Omental fat pad (tissue), 4 donors: ENCODE results near the gene BCAR3. TPM values are rescaled to one million over a fixed set of nuclear protein-coding genes. Genes with fewer than 3 reads are reported as not detected.
"Not testable (repeated sequence)": the region's sequence is repeated elsewhere in the genome, so short reads cannot be mapped to it uniquely, and the experiment has no call there.

Source experiments
- ATAC-seq: fragments of 150-250 bp; one replicate; pipeline ENCODE4 v1.9.1; 2016; ENCODE audit warnings: mild to moderate bottlenecking, moderate library complexity; ENCODE audit not compliant: low FRiP score
- DNase-seq: peaks from one replicate; pipeline ENCODE4 v3.0.0-alpha.2; 2019; ENCODE audit warnings: low spot score
- total RNA-seq, 4 donors: library from RNA; depleted of rRNA; stranded (reverse); fragments of >200 nt; gene quantifications; one replicate each; pipeline ENCODE4 v1.1.0, GENCODE V29; 2016
- TF ChIP-seq, protein P1 (sequence below), 3 donors: fragments of 450-650 bp; IDR thresholded peaks; one replicate each; pipeline ENCODE4 v1.5.1; 2016 to 2017; ENCODE audit warnings: antibody characterized with exemption in 3 of 3, mild to moderate bottlenecking in 3 of 3, moderate library complexity in 2 of 3

BCAR3 gene
- total RNA-seq, 4 donors from 2014 or later, result 43.7 to 73.5 (median 45.8) TPM

GRCh38 chr1:93700532-93701469, 19.2 kb upstream of the BCAR3 start:
- ATAC-seq (no peak), DNase-seq (no peak)

GRCh38 chr1:93699503-93700168, 18.0 kb upstream of the BCAR3 start:
- TF ChIP-seq, protein P1, sequence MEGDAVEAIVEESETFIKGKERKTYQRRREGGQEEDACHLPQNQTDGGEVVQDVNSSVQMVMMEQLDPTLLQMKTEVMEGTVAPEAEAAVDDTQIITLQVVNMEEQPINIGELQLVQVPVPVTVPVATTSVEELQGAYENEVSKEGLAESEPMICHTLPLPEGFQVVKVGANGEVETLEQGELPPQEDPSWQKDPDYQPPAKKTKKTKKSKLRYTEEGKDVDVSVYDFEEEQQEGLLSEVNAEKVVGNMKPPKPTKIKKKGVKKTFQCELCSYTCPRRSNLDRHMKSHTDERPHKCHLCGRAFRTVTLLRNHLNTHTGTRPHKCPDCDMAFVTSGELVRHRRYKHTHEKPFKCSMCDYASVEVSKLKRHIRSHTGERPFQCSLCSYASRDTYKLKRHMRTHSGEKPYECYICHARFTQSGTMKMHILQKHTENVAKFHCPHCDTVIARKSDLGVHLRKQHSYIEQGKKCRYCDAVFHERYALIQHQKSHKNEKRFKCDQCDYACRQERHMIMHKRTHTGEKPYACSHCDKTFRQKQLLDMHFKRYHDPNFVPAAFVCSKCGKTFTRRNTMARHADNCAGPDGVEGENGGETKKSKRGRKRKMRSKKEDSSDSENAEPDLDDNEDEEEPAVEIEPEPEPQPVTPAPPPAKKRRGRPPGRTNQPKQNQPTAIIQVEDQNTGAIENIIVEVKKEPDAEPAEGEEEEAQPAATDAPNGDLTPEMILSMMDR (IDR thresholded peaks at IDR 0.05), result no peak
- DNase-seq (no peak), ATAC-seq (no peak)

More at GRCh38 chr1:93700532-93701469, 19.2 kb upstream of the BCAR3 start:
- TF ChIP-seq, protein P1 (IDR thresholded peaks at IDR 0.05), result no peak

- ATAC-seq, result no peak
- DNase-seq, result no peak
- TF ChIP-seq, protein P1 (IDR thresholded peaks at IDR 0.05), result no peak
These were observed 17.4 kb upstream of the BCAR3 start for GRCh38 chr1:93699049-93699384.

DNA sequence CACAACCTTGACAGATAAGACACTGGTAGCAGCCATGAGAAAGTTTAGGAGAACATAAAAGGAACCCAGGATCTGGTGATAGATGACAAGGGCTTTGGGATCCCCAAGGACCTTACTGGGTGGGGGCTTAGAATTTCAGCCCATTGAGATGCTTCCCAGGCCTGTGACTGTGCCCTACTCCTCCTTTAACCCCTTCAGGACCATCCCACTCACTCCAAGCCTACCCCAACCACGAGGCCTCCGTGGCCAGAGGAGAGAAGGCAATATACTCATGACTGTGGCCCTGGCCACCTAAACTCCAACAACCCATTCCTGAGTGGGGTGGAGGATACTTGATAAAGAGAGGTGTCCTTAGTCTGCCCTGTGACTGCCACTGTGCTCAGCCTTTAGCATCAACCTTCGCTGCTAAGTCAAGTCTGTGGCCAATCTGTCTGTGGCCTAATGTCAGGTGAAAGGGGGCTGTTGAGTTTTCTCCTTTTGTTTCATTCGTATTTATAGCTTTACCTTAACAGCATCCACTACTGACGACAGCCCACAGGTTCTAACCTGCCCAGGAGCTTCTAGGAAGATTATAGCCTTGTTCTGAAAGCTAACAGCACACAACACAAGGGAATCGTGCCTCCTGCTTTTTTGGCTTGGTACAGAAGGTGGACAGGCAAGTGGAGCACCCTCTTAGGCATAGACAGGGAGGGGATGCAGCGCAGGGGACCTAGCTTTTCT, 16.9 kb upstream of the BCAR3 start:
- DNase-seq (no peak), ATAC-seq (no peak)
- TF ChIP-seq, protein P1 (IDR thresholded peaks at IDR 0.05), result no peak

DNA sequence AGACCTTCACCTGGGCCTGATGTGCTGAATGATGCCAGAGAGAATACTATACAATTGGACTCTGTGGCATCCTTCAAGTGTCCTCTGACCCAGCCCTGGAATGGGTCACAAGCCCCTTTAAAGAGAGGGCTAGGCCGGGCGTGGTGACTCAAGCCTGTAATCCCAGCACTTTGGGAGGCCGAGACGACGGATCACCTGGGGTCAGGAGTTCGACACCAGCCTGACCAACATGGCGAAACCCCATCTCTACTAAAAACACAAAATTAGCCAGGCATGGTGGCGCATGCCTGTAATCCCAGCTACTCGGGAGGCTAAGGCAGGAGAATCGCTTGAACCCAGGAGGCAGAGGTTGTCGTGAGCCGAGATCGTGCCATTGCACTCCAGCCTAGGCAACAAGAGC, 15.9 kb upstream of the BCAR3 start:
- ATAC-seq, DNase-seq: not testable (repeated sequence)

DNA sequence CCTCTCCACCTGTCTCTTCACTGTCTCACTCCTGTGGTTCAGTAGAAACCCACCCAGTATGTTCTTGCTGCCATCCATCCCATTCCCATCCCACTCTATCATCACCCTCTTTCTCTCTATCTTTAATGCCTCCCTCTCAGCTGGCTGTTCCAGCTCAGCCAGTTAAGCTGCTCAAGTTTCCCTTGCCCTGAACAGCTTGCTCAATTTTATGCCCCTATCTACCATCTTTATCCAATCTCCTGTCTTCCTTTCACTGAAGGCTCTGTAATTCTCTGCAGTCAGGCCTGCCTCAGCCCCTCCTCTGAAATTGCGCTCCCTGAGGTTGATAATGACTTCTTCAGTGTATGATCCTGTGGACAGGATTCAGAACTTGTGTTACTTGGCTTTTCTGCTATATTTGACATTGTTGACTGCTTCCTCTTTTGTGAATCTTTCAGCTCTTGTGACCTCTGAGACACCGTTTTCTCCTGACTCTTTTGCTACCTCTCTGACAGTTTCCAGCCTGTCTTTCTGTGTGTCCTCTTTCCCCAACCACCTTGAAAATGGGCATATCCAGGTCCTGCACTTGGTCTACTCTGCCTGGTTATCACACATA, 13.9 kb upstream of the BCAR3 start:
- TF ChIP-seq, protein P1 (IDR thresholded peaks at IDR 0.05), result no peak
- ATAC-seq (no peak), DNase-seq (no peak)

GRCh38 chr1:93694819-93695218, 13.2 kb upstream of the BCAR3 start:
- ATAC-seq (no peak), DNase-seq (no peak)
- TF ChIP-seq, protein P1 (IDR thresholded peaks at IDR 0.05), result no peak
